ENCODE data around the gene MLANA.

Gene MLANA

DNA sequence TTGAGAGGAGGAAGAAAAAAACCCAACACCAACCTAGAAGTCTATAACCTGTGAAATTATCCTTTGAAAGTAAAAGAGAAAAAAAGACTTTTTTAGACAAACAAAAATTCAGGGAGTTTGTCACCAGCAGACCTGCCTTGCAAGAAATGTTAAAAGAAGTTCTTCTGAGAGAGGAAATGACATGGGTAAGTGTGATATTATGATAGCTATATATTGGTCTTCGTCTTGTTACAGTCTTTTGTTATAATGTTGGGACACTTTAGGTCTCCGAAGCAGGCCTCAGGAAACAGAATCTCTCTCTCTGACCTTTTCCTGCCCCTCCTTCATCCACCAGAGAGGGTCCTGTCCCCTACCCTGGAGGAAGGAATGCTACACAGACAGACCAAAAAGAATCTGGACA lies 16.6 kb upstream of the MLANA start:
- H3K4me1 ChIP-seq (ENCODE audit: control insufficient read depth, insufficient read depth, low read length), result no peaks in the 10 kb centered on the region
- CTCF ChIA-PET, result interaction anchor here (1.0 to 3.0 kb wide), 3 partner anchors 12 to 150 kb away, joined by 3 to 13 read pairs (median 3); partner anchors contain the start of gene ERMP1
- no peaks in the 10 kb centered on the region for H3K9me3 ChIP-seq (ENCODE audit: control insufficient read depth, insufficient read depth, low read depth, low read length)
- H3K4me3 ChIP-seq (ENCODE audit: low read depth, low read length), result no peak overlapping the region
- no peak overlapping the region for H3K27ac ChIP-seq (ENCODE audit: extremely low read depth, low read depth, low read length)
- no peak for TF ChIP-seq ZNF792 (tag by site-specific recombination; IDR thresholded peaks at IDR 0.05)
- no peak for TF ChIP-seq INSM2 (tag by site-specific recombination; IDR thresholded peaks at IDR 0.05)
- TF ChIP-seq ZFP41 (tag by site-specific recombination; IDR thresholded peaks at IDR 0.05; ENCODE audit: borderline replicate concordance), result no peak
- no peak for TF ChIP-seq ZNF2 (tag by site-specific recombination; IDR thresholded peaks at IDR 0.05)
- no peak for TF ChIP-seq ZSCAN30 (tag by site-specific recombination; IDR thresholded peaks at IDR 0.05)
- no peak for TF ChIP-seq ZNF654 (tag by site-specific recombination; IDR thresholded peaks at IDR 0.05; ENCODE audit: low read depth)
- TF ChIP-seq, protein P1, sequence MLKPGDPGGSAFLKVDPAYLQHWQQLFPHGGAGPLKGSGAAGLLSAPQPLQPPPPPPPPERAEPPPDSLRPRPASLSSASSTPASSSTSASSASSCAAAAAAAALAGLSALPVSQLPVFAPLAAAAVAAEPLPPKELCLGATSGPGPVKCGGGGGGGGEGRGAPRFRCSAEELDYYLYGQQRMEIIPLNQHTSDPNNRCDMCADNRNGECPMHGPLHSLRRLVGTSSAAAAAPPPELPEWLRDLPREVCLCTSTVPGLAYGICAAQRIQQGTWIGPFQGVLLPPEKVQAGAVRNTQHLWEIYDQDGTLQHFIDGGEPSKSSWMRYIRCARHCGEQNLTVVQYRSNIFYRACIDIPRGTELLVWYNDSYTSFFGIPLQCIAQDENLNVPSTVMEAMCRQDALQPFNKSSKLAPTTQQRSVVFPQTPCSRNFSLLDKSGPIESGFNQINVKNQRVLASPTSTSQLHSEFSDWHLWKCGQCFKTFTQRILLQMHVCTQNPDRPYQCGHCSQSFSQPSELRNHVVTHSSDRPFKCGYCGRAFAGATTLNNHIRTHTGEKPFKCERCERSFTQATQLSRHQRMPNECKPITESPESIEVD (tag by site-specific recombination; IDR thresholded peaks at IDR 0.05), result no peak
- TF ChIP-seq ZNF501 (tag by site-specific recombination; IDR thresholded peaks at IDR 0.05), result no peak
- TF ChIP-seq ZNF350 (tag by site-specific recombination; IDR thresholded peaks at IDR 0.05), result no peak
- TF ChIP-seq ZNF530 (tag by site-specific recombination; IDR thresholded peaks at IDR 0.05; ENCODE audit: low read depth), result no peak
- POLR2A ChIA-PET, result no interaction called here
- no peaks in the 10 kb centered on the region for H3K36me3 ChIP-seq (ENCODE audit: control insufficient read depth in 2 of 2, insufficient read depth in 1 of 2, low read length in 2 of 2)

- no peaks in the 10 kb centered on the region for H3K36me3 ChIP-seq (ENCODE audit: control insufficient read depth in 2 of 2, insufficient read depth in 1 of 2, low read length in 2 of 2)
- no peaks in the 10 kb centered on the region for H3K9me3 ChIP-seq (ENCODE audit: control insufficient read depth, insufficient read depth, low read depth, low read length)
- no peak overlapping the region for H3K27ac ChIP-seq (ENCODE audit: extremely low read depth, low read depth, low read length)
- POLR2A ChIA-PET, result no interaction called here
- TF ChIP-seq ZNF701 (tag by site-specific recombination; IDR thresholded peaks at IDR 0.05) (no peak), ZNF776 (tag by site-specific recombination; IDR thresholded peaks at IDR 0.05; ENCODE audit: borderline replicate concordance) (no peak), ZNF658 (tag by site-specific recombination; IDR thresholded peaks at IDR 0.05) (no peak), ZNF423 (tag by site-specific recombination; IDR thresholded peaks at IDR 0.05) (no peak), ZNF16 (tag by site-specific recombination; IDR thresholded peaks at IDR 0.05; ENCODE audit: low read depth) (no peak), ZNF274 (IDR thresholded peaks at IDR 0.05; ENCODE audit: low read length) (no peak), ZNF274 (tag by site-specific recombination; IDR thresholded peaks at IDR 0.05; ENCODE audit: borderline replicate concordance) (no peak), OVOL3 (tag by site-specific recombination; IDR thresholded peaks at IDR 0.05) (no peak), ZNF660 (tag by site-specific recombination; IDR thresholded peaks at IDR 0.05) (no peak), ZNF785 (tag by site-specific recombination; IDR thresholded peaks at IDR 0.05) (no peak), ZNF138 (tag by site-specific recombination; IDR thresholded peaks at IDR 0.05; ENCODE audit: borderline replicate concordance) (no peak), ZNF768 (tag by site-specific recombination; IDR thresholded peaks at IDR 0.05) (no peak), GLIS1 (tag by site-specific recombination; IDR thresholded peaks at IDR 0.05) (no peak), HOXA7 (CRISPR knock-in tag; IDR thresholded peaks at IDR 0.05; ENCODE audit: borderline replicate concordance) (no peak), SP3 (tag by site-specific recombination; IDR thresholded peaks at IDR 0.05) (no peak), KLF8 (tag by site-specific recombination; IDR thresholded peaks at IDR 0.05) (no peak), ZNF404 (tag by site-specific recombination; IDR thresholded peaks at IDR 0.05) (no peak), ZNF629 (tag by site-specific recombination; IDR thresholded peaks at IDR 0.05) (no peak)
- TF ChIP-seq, protein P2, sequence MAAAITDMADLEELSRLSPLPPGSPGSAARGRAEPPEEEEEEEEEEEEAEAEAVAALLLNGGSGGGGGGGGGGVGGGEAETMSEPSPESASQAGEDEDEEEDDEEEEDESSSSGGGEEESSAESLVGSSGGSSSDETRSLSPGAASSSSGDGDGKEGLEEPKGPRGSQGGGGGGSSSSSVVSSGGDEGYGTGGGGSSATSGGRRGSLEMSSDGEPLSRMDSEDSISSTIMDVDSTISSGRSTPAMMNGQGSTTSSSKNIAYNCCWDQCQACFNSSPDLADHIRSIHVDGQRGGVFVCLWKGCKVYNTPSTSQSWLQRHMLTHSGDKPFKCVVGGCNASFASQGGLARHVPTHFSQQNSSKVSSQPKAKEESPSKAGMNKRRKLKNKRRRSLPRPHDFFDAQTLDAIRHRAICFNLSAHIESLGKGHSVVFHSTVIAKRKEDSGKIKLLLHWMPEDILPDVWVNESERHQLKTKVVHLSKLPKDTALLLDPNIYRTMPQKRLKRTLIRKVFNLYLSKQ (tag by site-specific recombination; IDR thresholded peaks at IDR 0.05; ENCODE audit: borderline replicate concordance), result no peak
- CTCF ChIA-PET, result interaction anchor here (0.8 to 1.0 kb wide), 3 partner anchors 9 to 16 kb away, joined by 3 to 4 read pairs (median 3); no protein-coding TSS in a partner anchor
- H3K4me3 ChIP-seq (ENCODE audit: low read depth, low read length), result no peak overlapping the region
- H3K4me1 ChIP-seq (ENCODE audit: control insufficient read depth, insufficient read depth, low read length), result no peaks in the 10 kb centered on the region
Measured at GRCh38 chr9:5876026-5876425, 14.7 kb upstream of the MLANA start.

All from HEK293 (cell line).